H7 (cell line): ENCODE data around the gene RGS3. TPM values are rescaled to one million over a fixed set of nuclear protein-coding genes. Genes with fewer than 3 reads are reported as not detected.

ENCODE experiments used
- DNase-seq: peaks from one replicate; pipeline ENCODE4 v3.0.0; 2012
- H3K27me3 ChIP-seq: 2 replicates; pipeline ENCODE4 v1.6.0; 2011; ENCODE audit warnings: mild to moderate bottlenecking, low read length; ENCODE audit not compliant: control insufficient read depth, insufficient read depth
- H3K36me3 ChIP-seq: replicated peaks from 2 replicates; pipeline ENCODE4 v1.5.1; 2011; ENCODE audit warnings: low read length; ENCODE audit not compliant: control insufficient read depth, insufficient read depth
- H3K4me3 ChIP-seq: 2 replicates; pipeline ENCODE4 v1.5.1; 2011; ENCODE audit warnings: low read depth, mild to moderate bottlenecking, control low read depth, low read length, moderate library complexity; ENCODE audit not compliant: insufficient read depth
- total RNA-seq: library from RNA; depleted of rRNA; stranded (reverse); fragments of >200 nt; shearing (Covaris generic); gene quantifications from 2 replicates; pipeline ENCODE4 v1.2.3, GENCODE V29; 2014

Gene RGS3
- total RNA-seq, 1 experiment from 2014 or later = 18.2 TPM

- H3K36me3 ChIP-seq = no peaks in the 10 kb centered on the region
- no peaks in the 10 kb centered on the region for H3K27me3 ChIP-seq
- DNase-seq = no peak
- no peak overlapping the region for H3K4me3 ChIP-seq
These were observed 108.7 kb downstream of the RGS3 start for GRCh38 chr9:113572076-113572861.

- no peak for DNase-seq
These were observed 109.8 kb downstream of the RGS3 start for GRCh38 chr9:113573046-113573958.

GRCh38 chr9:113573959-113574352 is 110.4 kb downstream of the RGS3 start:
- H3K27me3 ChIP-seq = no peaks in the 10 kb centered on the region
- DNase-seq = no peak
- no peak overlapping the region for H3K4me3 ChIP-seq
- H3K36me3 ChIP-seq = no peaks in the 10 kb centered on the region

More at GRCh38 chr9:113573046-113573958, 109.8 kb downstream of the RGS3 start:
- no peaks in the 10 kb centered on the region for H3K27me3 ChIP-seq
- H3K4me3 ChIP-seq = no peak overlapping the region
- H3K36me3 ChIP-seq = no peaks in the 10 kb centered on the region

- no peak for DNase-seq
- H3K27me3 ChIP-seq = no peaks in the 10 kb centered on the region
These were observed 111.1 kb downstream of the RGS3 start for GRCh38 chr9:113574441-113575262.

GRCh38 chr9:113577525-113578261 is 114.2 kb downstream of the RGS3 start:
- no peak for DNase-seq
- H3K36me3 ChIP-seq = no peaks in the 10 kb centered on the region
- H3K27me3 ChIP-seq = no peaks in the 10 kb centered on the region
- H3K4me3 ChIP-seq = no peak overlapping the region

More at GRCh38 chr9:113574441-113575262, 111.1 kb downstream of the RGS3 start:
- Histone ChIP-seq H3K36me3 (no peaks in the 10 kb centered on the region), H3K4me3 (no peak overlapping the region)

GRCh38 chr9:113578279-113578865 is 114.8 kb downstream of the RGS3 start:
- DNase-seq = no peak
- no peaks in the 10 kb centered on the region for H3K27me3 ChIP-seq
- H3K4me3 ChIP-seq = no peak overlapping the region
- H3K36me3 ChIP-seq = no peaks in the 10 kb centered on the region

- H3K4me3 ChIP-seq = no peak overlapping the region
- no peak for DNase-seq
- no peaks in the 10 kb centered on the region for H3K36me3 ChIP-seq
- no peaks in the 10 kb centered on the region for H3K27me3 ChIP-seq
These were observed 115.4 kb downstream of the RGS3 start for GRCh38 chr9:113578882-113579282.

GRCh38 chr9:113579283-113580040 is 115.9 kb downstream of the RGS3 start:
- H3K36me3 ChIP-seq = no peaks in the 10 kb centered on the region
- no peaks in the 10 kb centered on the region for H3K27me3 ChIP-seq
- H3K4me3 ChIP-seq = no peak overlapping the region
- DNase-seq = peak; percentile 36

- DNase-seq = peak; percentile 48
- Histone ChIP-seq H3K36me3 (no peaks in the 10 kb centered on the region; the same call in 1 of the 2 replicates), H3K4me3 (no peak overlapping the region), H3K27me3 (no peaks in the 10 kb centered on the region)
These were observed 116.8 kb downstream of the RGS3 start for GRCh38 chr9:113580041-113580953.

- Histone ChIP-seq H3K4me3 (no peak overlapping the region), H3K27me3 (no peaks in the 10 kb centered on the region), H3K36me3 (no peaks in the 10 kb centered on the region; the same call in 1 of the 2 replicates)
- DNase-seq = no peak
These were observed 117.4 kb downstream of the RGS3 start for GRCh38 chr9:113580954-113581311.

- no peaks in the 10 kb centered on the region; the same call in 1 of the 2 replicates for H3K36me3 ChIP-seq
- no peak overlapping the region for H3K4me3 ChIP-seq
- H3K27me3 ChIP-seq = no peaks in the 10 kb centered on the region
- DNase-seq = peak; percentile 35
These were observed 118.6 kb downstream of the RGS3 start for GRCh38 chr9:113581865-113582697.
